Panc1 (cell line): ENCODE measurements around the gene ARSG. TPM values are rescaled to one million over a fixed set of nuclear protein-coding genes. Genes with fewer than 3 reads are reported as not detected.

Experiments used
- ATAC-seq: fragments of 200-7000 bp; cut with Tn5 transposase; 2 replicates; pipeline ENCODE4 v1.9.1; 2020; ENCODE audit warnings: mild to moderate bottlenecking, moderate library complexity
- BruUV-seq: library from RNA; stranded (reverse); fragments of 400-500 nt; replicated peaks from 2 replicates; lab custom pipeline; 2021; lab: Mats Ljungman, UMichigan
- CTCF ChIA-PET: fragments of 300-600 bp; sonication (Branson Sonifier 250); formaldehyde crosslinking; loops from one replicate; lab custom pipeline; 2022; ENCODE audit warnings: antibody characterized with exemption; lab: Charles Lee
- POLR2A ChIA-PET: fragments of 300-600 bp; sonication (Branson Sonifier 250); formaldehyde crosslinking; loops from one replicate; lab custom pipeline; 2022; ENCODE audit warnings: antibody characterized with exemption; lab: Charles Lee
- DNase-seq: peaks from one replicate; pipeline ENCODE4 v3.0.0-alpha.2; 2010; ENCODE audit warnings: low read depth, low spot score
- H3K27ac ChIP-seq: 2 replicates; pipeline ENCODE4 v1.5.1; 2011; ENCODE audit warnings: mild to moderate bottlenecking, low read length, inconsistent platforms
- H3K27me3 ChIP-seq: fragments of 200-500 bp; sonication (Bioruptor generic); 2 replicates; pipeline ENCODE4 v1.6.0; 2014; ENCODE audit warnings: low read length, inconsistent platforms; ENCODE audit not compliant: control insufficient read depth, insufficient read depth
- H3K36me3 ChIP-seq: fragments of 200-500 bp; sonication (Bioruptor generic); 2 replicates; pipeline ENCODE4 v1.5.1; 2014; ENCODE audit warnings: inconsistent platforms, mild to moderate bottlenecking, low read length, moderate library complexity; ENCODE audit not compliant: control insufficient read depth, insufficient read depth
- H3K4me1 ChIP-seq: 2 replicates; pipeline ENCODE4 v1.5.1; 2011; ENCODE audit warnings: inconsistent platforms, mild to moderate bottlenecking, low read length, moderate library complexity; ENCODE audit not compliant: control insufficient read depth, insufficient read depth
- H3K4me3 ChIP-seq, 2 experiments: 2 replicates each; pipeline ENCODE4 v1.5.1; 2011 to 2012; ENCODE audit warnings: low read depth in 2 of 2, low read length in 2 of 2, mild to moderate bottlenecking in 2 of 2, inconsistent platforms in 1 of 2, moderate library complexity in 1 of 2
- H3K9me3 ChIP-seq: fragments of 200-500 bp; sonication (Bioruptor generic); 2 replicates; pipeline ENCODE4 v1.5.1; 2014; ENCODE audit warnings: low read depth, mild to moderate bottlenecking, inconsistent platforms, low read length, moderate library complexity; ENCODE audit not compliant: control insufficient read depth, insufficient read depth
- POLR2AphosphoS5 ChIP-seq: IDR thresholded peaks from 2 replicates; pipeline ENCODE4 v1.6.1; 2012; ENCODE audit warnings: mild to moderate bottlenecking, low read depth, low read length, moderate library complexity
- REST ChIP-seq, 2 experiments: IDR thresholded peaks; 2 replicates each; pipeline ENCODE4 v1.6.1; 2011 to 2012; ENCODE audit warnings: low read depth in 2 of 2, control low read depth in 1 of 2, low read length in 1 of 2, mild to moderate bottlenecking in 1 of 2, moderate library complexity in 1 of 2; ENCODE audit not compliant: insufficient read depth in 1 of 2
- SIN3A ChIP-seq: IDR thresholded peaks from 2 replicates; pipeline ENCODE4 v1.6.1; 2012; ENCODE audit warnings: low read depth, mild to moderate bottlenecking, low read length, moderate library complexity, borderline replicate concordance; ENCODE audit not compliant: insufficient read depth
- TCF7L2 ChIP-seq: IDR thresholded peaks from 2 replicates; pipeline ENCODE4 v1.6.1; 2011; ENCODE audit warnings: mild to moderate bottlenecking, low read depth, low read length, inconsistent platforms
- in situ Hi-C: cut with HindIII; loops from 2 replicates; pipeline ENCODE4 v1.10.0; 2016; ENCODE audit warnings: low sequenced_read_pairs, low pct_unique_long_range_greater_than_20kb
- intact Hi-C: fragments of 100-400 bp; cut with micrococcal nuclease; formaldehyde crosslinking; loops from one replicate; pipeline ENCODE4 v1.10.0; 2022; ENCODE audit not compliant: unreplicated experiment
- total RNA-seq: library from RNA; stranded (reverse); gene quantifications from one replicate; pipeline ENCODE4 v1.2.1, GENCODE V29; 2021; ENCODE audit not compliant: unreplicated experiment
- TF ChIP-seq, protein P1 (sequence below): fragments of 450-650 bp; IDR thresholded peaks from 2 replicates; pipeline ENCODE4 v1.5.1; 2017; ENCODE audit warnings: mild to moderate bottlenecking

Gene ARSG
- total RNA-seq, 1 experiment from 2014 or later = 2.3 TPM

- TF ChIP-seq TCF7L2 (no peak), REST (IDR thresholded peaks at IDR 0.05; ENCODE audit: insufficient read depth in 1 of 2, low read depth in 2 of 2, low read length in 1 of 2) (no peak), SIN3A (no peak), POLR2AphosphoS5 (no peak)
- TF ChIP-seq, protein P1, sequence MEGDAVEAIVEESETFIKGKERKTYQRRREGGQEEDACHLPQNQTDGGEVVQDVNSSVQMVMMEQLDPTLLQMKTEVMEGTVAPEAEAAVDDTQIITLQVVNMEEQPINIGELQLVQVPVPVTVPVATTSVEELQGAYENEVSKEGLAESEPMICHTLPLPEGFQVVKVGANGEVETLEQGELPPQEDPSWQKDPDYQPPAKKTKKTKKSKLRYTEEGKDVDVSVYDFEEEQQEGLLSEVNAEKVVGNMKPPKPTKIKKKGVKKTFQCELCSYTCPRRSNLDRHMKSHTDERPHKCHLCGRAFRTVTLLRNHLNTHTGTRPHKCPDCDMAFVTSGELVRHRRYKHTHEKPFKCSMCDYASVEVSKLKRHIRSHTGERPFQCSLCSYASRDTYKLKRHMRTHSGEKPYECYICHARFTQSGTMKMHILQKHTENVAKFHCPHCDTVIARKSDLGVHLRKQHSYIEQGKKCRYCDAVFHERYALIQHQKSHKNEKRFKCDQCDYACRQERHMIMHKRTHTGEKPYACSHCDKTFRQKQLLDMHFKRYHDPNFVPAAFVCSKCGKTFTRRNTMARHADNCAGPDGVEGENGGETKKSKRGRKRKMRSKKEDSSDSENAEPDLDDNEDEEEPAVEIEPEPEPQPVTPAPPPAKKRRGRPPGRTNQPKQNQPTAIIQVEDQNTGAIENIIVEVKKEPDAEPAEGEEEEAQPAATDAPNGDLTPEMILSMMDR = no peak
- DNase-seq (no peak), ATAC-seq (no peak)
- POLR2A ChIA-PET = no interaction called here
- CTCF ChIA-PET = no interaction called here
- no TSS peak for BruUV-seq
- no peaks in the 10 kb centered on the region for H3K27me3 ChIP-seq
- no peaks in the 10 kb centered on the region for H3K4me1 ChIP-seq
- in situ Hi-C loops (no loop called here), intact Hi-C loops (no loop called here)
- H3K27ac ChIP-seq = no peak overlapping the region
- H3K4me3 ChIP-seq = no peak overlapping the region
- H3K36me3 ChIP-seq = no peaks in the 10 kb centered on the region
- H3K9me3 ChIP-seq = no peaks in the 10 kb centered on the region
Measured at GRCh38 chr17:68421486-68421885, 130.2 kb downstream of the ARSG start.

GRCh38 chr17:68422821-68423220, 131.5 kb downstream of the ARSG start:
- DNase-seq = no peak
- no TSS peak for BruUV-seq
- TF ChIP-seq TCF7L2 (no peak), POLR2AphosphoS5 (no peak), REST (IDR thresholded peaks at IDR 0.05; ENCODE audit: insufficient read depth in 1 of 2, low read depth in 2 of 2, low read length in 1 of 2) (no peak), SIN3A (no peak)
- TF ChIP-seq, protein P1 = no peak
- Histone ChIP-seq H3K4me1 (no peaks in the 10 kb centered on the region), H3K27me3 (no peaks in the 10 kb centered on the region), H3K27ac (no peak overlapping the region), H3K4me3 (no peak overlapping the region), H3K9me3 (no peaks in the 10 kb centered on the region), H3K36me3 (no peaks in the 10 kb centered on the region)
- POLR2A ChIA-PET = no interaction called here
- CTCF ChIA-PET = interaction anchor here (0.7 kb wide), 1 partner anchor 160 kb away, joined by 4 read pairs; no protein-coding TSS in a partner anchor
- in situ Hi-C loops (no loop called here), intact Hi-C loops (no loop called here)
- ATAC-seq = no peak
